Endodermal cell (in vitro differentiated cells): ENCODE results near the gene RGS7. TPM values are rescaled to one million over a fixed set of nuclear protein-coding genes. Genes with fewer than 3 reads are reported as not detected.

Source experiments
- DNase-seq: peaks from one replicate; pipeline ENCODE4 v3.0.0-alpha.2; 2017
- H3K27ac ChIP-seq: 2 replicates; pipeline ENCODE4 v1.5.1; 2013; ENCODE audit warnings: mild to moderate bottlenecking, low read depth, low read length, moderate library complexity
- H3K27me3 ChIP-seq: 2 replicates; pipeline ENCODE4 v1.6.1; 2013; ENCODE audit warnings: mild to moderate bottlenecking, low read length, moderate library complexity; ENCODE audit not compliant: insufficient read depth, control insufficient read depth, poor library complexity, severe bottlenecking
- H3K36me3 ChIP-seq: 2 replicates; pipeline ENCODE4 v1.7.0; 2013; ENCODE audit warnings: mild to moderate bottlenecking, low read length, moderate library complexity; ENCODE audit not compliant: control insufficient read depth, insufficient read depth
- H3K4me1 ChIP-seq: one replicate; pipeline ENCODE4 v1.7.0; 2013; ENCODE audit warnings: low read length; ENCODE audit not compliant: control insufficient read depth, insufficient read depth
- H3K4me3 ChIP-seq: 2 replicates; pipeline ENCODE4 v1.5.1; 2013; ENCODE audit warnings: mild to moderate bottlenecking, low read length, moderate library complexity
- H3K9ac ChIP-seq: 2 replicates; pipeline ENCODE4 v1.6.1; 2013; ENCODE audit warnings: mild to moderate bottlenecking, low read length, moderate library complexity; ENCODE audit not compliant: poor library complexity, severe bottlenecking; ENCODE audit errors: extremely low read depth
- H3K9me3 ChIP-seq: 2 replicates; pipeline ENCODE4 v1.6.1; 2013; ENCODE audit warnings: mild to moderate bottlenecking, low read length, moderate library complexity; ENCODE audit not compliant: control insufficient read depth
- H3K27ac Mint-ChIP-seq: 2 replicates; pipeline ENCODE4 v1.8.0; 2020; ENCODE audit warnings: mixed read lengths
- H3K27me3 Mint-ChIP-seq: 2 replicates; pipeline ENCODE4 v1.8.0; 2021; ENCODE audit warnings: mild to moderate bottlenecking, mixed read lengths; ENCODE audit not compliant: insufficient read depth
- H3K36me3 Mint-ChIP-seq: 2 replicates; pipeline ENCODE4 v1.8.0; 2020; ENCODE audit warnings: low read depth, mixed read lengths
- H3K4me1 Mint-ChIP-seq: 2 replicates; pipeline ENCODE4 v1.8.0; 2020; ENCODE audit warnings: mixed read lengths
- H3K4me3 Mint-ChIP-seq: 2 replicates; pipeline ENCODE4 v1.8.0; 2020; ENCODE audit warnings: mild to moderate bottlenecking, moderate library complexity, mixed read lengths
- H3K9me3 Mint-ChIP-seq: 2 replicates; pipeline ENCODE4 v1.8.0; 2020; ENCODE audit warnings: mild to moderate bottlenecking, mixed read lengths
- CTCF ChIP-seq: fragments of 200-600 bp; sonication (generic); conservative IDR thresholded peaks from 2 replicates; pipeline ENCODE4 v1.5.0; 2021; ENCODE audit warnings: antibody characterized with exemption, mild to moderate bottlenecking
- WGBS, 2 experiments: methylation state at CpG; one replicate each; pipeline versions ENCODE4 v1.1.5 to v1.1.7; 2013; ENCODE audit warnings: missing lambda C conversion rate in 2 of 2, mixed read lengths in 1 of 2; ENCODE audit not compliant: insufficient coverage in 1 of 2, insufficient read length in 1 of 2; 5-methylcytosine and 5-hydroxymethylcytosine counted together
- total RNA-seq, 2 donors: library from RNA; stranded (reverse); fragmentation: NEBNext Ultra II Directional in 1 of 2; extraction: Animal tissue kit (Norgen Biotek cat#: 25700) in 1 of 2; gene quantifications; 2 replicates in 1 of 2; 3 replicates in 1 of 2; pipeline ENCODE4 v1.2.1, GENCODE V29; 2021

The RGS7 gene
- total RNA-seq, 2 donors from 2014 or later: 1.0 to 1.1 TPM

GRCh38 chr1:240800291-240800690 is 556.7 kb downstream of the RGS7 start:
- H3K4me3 Mint-ChIP-seq: no peak overlapping the region
- H3K27ac Mint-ChIP-seq: no peak overlapping the region
- no peak overlapping the region for H3K9ac ChIP-seq
- no peak for TF ChIP-seq CTCF
- DNase-seq: no peak
- H3K27ac ChIP-seq: no peak overlapping the region
- H3K4me1 ChIP-seq: no peaks in the 10 kb centered on the region
- WGBS, 2 experiments: 91% methylated on average over 1 of the region's 1 CpG; no CpG with 5 or more reads in 1 of the 2 experiments
- peaks cover 7% of the 10 kb centered on the region for H3K4me1 Mint-ChIP-seq
- H3K27me3 Mint-ChIP-seq: no peaks in the 10 kb centered on the region
- H3K36me3 Mint-ChIP-seq: no peaks in the 10 kb centered on the region
- no peaks in the 10 kb centered on the region for H3K36me3 ChIP-seq
- no peaks in the 10 kb centered on the region for H3K9me3 Mint-ChIP-seq
- H3K27me3 ChIP-seq: no peaks in the 10 kb centered on the region
- H3K9me3 ChIP-seq: no peaks in the 10 kb centered on the region
- H3K4me3 ChIP-seq: no peak overlapping the region

- H3K4me1 ChIP-seq: no peaks in the 10 kb centered on the region
- DNase-seq: no peak
- peaks cover 7% of the 10 kb centered on the region for H3K4me1 Mint-ChIP-seq
- no peaks in the 10 kb centered on the region for H3K36me3 Mint-ChIP-seq
- H3K4me3 ChIP-seq: no peak overlapping the region
- H3K27ac ChIP-seq: no peak overlapping the region
- no peaks in the 10 kb centered on the region for H3K9me3 ChIP-seq
- no peaks in the 10 kb centered on the region for H3K27me3 ChIP-seq
- no peaks in the 10 kb centered on the region for H3K36me3 ChIP-seq
- no peak overlapping the region for H3K9ac ChIP-seq
- H3K9me3 Mint-ChIP-seq: no peaks in the 10 kb centered on the region
- TF ChIP-seq CTCF: no peak
- 88 to 100% methylated on average over 1 of the region's 1 CpG for WGBS, 2 experiments
- H3K27me3 Mint-ChIP-seq: no peaks in the 10 kb centered on the region
- H3K4me3 Mint-ChIP-seq: no peak overlapping the region
- no peak overlapping the region for H3K27ac Mint-ChIP-seq
These were observed 560.0 kb downstream of the RGS7 start for GRCh38 chr1:240797050-240797449.

- no peaks in the 10 kb centered on the region for H3K27me3 ChIP-seq
- no peak for TF ChIP-seq CTCF
- H3K36me3 ChIP-seq: no peaks in the 10 kb centered on the region
- Mint-ChIP-seq H3K27me3 (no peaks in the 10 kb centered on the region), H3K4me3 (no peak overlapping the region), H3K27ac (no peak overlapping the region), H3K4me1 (peaks cover 7% of the 10 kb centered on the region), H3K36me3 (no peaks in the 10 kb centered on the region), H3K9me3 (peaks cover 10% of the 10 kb centered on the region)
- H3K4me3 ChIP-seq: no peak overlapping the region
- H3K9ac ChIP-seq: no peak overlapping the region
- no peak overlapping the region for H3K27ac ChIP-seq
- H3K9me3 ChIP-seq: no peaks in the 10 kb centered on the region
- no peak for DNase-seq
- no peaks in the 10 kb centered on the region for H3K4me1 ChIP-seq
- 86 to 100% methylated on average over 2 to 5 of the region's 6 CpGs for WGBS, 2 experiments
These were observed 562.8 kb downstream of the RGS7 start for GRCh38 chr1:240794046-240794843.
